Measurements from ENCODE around the gene KRTAP26-1.

DNA sequence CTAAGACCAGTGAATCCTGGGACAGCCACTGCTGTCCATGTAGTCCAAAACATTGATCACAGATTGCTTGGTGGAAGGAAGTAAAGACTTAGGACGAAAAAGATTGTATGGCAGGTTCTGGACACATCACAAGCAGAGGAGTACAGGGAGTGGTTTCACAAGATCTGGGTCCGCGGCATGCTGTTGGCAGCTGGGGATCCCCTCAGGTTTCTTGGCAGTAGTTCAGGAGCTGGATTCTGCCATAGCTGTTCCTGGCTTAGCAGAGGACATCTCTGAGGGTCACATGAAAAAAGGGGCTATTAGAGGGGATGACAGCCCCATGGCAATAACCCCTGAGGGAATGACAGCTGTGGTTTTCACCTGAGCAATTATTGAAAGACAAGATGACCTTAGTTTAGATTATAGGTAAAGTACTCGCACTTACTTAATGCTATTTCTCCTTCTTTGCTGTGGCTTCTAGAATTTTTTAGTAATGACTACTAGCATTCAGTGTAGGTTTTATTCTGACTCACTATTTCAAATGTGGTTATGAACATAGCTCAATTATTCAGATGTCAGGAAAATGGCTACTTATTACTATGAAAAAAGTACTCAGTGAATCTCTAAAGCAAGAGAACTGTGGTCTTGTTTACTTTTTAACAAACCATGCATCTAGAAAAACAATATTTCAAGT, 9.2 kb upstream of the KRTAP26-1 start:
- no peak for TF ChIP-seq TOX (CRISPR knock-in tag; IDR thresholded peaks at IDR 0.05; ENCODE audit: borderline replicate concordance)
- no peak for TF ChIP-seq ZFP3 (CRISPR knock-in tag; IDR thresholded peaks at IDR 0.05)
- TF ChIP-seq ZNF8 (CRISPR knock-in tag; IDR thresholded peaks at IDR 0.05), result no peak
- no peak for TF ChIP-seq ISL1 (CRISPR knock-in tag; IDR thresholded peaks at IDR 0.05)
- TF ChIP-seq, protein P1, sequence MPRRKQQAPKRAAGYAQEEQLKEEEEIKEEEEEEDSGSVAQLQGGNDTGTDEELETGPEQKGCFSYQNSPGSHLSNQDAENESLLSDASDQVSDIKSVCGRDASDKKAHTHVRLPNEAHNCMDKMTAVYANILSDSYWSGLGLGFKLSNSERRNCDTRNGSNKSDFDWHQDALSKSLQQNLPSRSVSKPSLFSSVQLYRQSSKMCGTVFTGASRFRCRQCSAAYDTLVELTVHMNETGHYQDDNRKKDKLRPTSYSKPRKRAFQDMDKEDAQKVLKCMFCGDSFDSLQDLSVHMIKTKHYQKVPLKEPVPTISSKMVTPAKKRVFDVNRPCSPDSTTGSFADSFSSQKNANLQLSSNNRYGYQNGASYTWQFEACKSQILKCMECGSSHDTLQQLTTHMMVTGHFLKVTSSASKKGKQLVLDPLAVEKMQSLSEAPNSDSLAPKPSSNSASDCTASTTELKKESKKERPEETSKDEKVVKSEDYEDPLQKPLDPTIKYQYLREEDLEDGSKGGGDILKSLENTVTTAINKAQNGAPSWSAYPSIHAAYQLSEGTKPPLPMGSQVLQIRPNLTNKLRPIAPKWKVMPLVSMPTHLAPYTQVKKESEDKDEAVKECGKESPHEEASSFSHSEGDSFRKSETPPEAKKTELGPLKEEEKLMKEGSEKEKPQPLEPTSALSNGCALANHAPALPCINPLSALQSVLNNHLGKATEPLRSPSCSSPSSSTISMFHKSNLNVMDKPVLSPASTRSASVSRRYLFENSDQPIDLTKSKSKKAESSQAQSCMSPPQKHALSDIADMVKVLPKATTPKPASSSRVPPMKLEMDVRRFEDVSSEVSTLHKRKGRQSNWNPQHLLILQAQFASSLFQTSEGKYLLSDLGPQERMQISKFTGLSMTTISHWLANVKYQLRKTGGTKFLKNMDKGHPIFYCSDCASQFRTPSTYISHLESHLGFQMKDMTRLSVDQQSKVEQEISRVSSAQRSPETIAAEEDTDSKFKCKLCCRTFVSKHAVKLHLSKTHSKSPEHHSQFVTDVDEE (CRISPR knock-in tag; IDR thresholded peaks at IDR 0.05), result no peak
- TF ChIP-seq, protein P2, sequence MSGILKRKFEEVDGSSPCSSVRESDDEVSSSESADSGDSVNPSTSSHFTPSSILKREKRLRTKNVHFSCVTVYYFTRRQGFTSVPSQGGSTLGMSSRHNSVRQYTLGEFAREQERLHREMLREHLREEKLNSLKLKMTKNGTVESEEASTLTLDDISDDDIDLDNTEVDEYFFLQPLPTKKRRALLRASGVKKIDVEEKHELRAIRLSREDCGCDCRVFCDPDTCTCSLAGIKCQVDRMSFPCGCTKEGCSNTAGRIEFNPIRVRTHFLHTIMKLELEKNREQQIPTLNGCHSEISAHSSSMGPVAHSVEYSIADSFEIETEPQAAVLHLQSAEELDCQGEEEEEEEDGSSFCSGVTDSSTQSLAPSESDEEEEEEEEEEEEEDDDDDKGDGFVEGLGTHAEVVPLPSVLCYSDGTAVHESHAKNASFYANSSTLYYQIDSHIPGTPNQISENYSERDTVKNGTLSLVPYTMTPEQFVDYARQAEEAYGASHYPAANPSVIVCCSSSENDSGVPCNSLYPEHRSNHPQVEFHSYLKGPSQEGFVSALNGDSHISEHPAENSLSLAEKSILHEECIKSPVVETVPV (CRISPR knock-in tag; IDR thresholded peaks at IDR 0.05), result no peak
- no peak for TF ChIP-seq SNAI2 (CRISPR knock-in tag; IDR thresholded peaks at IDR 0.05)
- no peak for TF ChIP-seq ZC3H10 (CRISPR knock-in tag; IDR thresholded peaks at IDR 0.05)
